Stomach (tissue), 4 donors: ENCODE data around the gene COL25A1.

Experiments used
- POLR2AphosphoS5 ChIP-seq, 3 donors: sonication (generic); formaldehyde crosslinking; IDR thresholded peaks; one replicate each; pipeline ENCODE4 v1.6.1; 2016; ENCODE audit warnings: antibody characterized with exemption in 3 of 3
- TF ChIP-seq, protein P1 (sequence below), 7 experiments: fragments of 450-650 bp in 4 of 7; fragments of 200-600 bp in 3 of 7; sonication (generic) in 3 of 7; IDR thresholded peaks; one replicate each; pipeline ENCODE4 v1.5.1; 2016 to 2019; ENCODE audit warnings: antibody characterized with exemption in 7 of 7, control low read depth in 2 of 7, mild to moderate bottlenecking in 1 of 7

DNA sequence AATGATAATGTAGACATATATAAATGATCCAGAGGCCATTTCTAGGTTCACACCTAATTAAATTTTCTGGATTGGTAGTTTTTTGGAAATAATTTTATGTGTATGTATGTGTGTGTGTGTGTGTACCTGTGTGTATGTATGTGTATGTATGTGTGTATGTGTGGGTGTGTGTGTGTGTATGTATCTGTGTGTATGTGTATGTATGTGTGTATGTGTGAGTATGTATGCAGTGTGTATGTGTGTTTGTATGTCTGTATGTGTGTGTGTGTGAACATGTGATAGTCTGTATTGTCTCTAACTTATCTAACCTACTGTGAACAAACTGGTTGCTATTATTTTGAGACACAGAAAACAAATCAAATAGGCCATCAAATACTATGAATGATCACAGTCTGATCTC, 152.6 kb downstream of the COL25A1 start:
- TF ChIP-seq POLR2AphosphoS5 (IDR thresholded peaks at IDR 0.05), result no peak
- TF ChIP-seq, protein P1, sequence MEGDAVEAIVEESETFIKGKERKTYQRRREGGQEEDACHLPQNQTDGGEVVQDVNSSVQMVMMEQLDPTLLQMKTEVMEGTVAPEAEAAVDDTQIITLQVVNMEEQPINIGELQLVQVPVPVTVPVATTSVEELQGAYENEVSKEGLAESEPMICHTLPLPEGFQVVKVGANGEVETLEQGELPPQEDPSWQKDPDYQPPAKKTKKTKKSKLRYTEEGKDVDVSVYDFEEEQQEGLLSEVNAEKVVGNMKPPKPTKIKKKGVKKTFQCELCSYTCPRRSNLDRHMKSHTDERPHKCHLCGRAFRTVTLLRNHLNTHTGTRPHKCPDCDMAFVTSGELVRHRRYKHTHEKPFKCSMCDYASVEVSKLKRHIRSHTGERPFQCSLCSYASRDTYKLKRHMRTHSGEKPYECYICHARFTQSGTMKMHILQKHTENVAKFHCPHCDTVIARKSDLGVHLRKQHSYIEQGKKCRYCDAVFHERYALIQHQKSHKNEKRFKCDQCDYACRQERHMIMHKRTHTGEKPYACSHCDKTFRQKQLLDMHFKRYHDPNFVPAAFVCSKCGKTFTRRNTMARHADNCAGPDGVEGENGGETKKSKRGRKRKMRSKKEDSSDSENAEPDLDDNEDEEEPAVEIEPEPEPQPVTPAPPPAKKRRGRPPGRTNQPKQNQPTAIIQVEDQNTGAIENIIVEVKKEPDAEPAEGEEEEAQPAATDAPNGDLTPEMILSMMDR (IDR thresholded peaks at IDR 0.05), result no peak
